Right cardiac atrium (tissue), 5 donors: ENCODE results near the gene TOX2. TPM values are rescaled to one million over a fixed set of nuclear protein-coding genes. Genes with fewer than 3 reads are reported as not detected.
"Not testable (repeated sequence)": the region's sequence is repeated elsewhere in the genome, so short reads cannot be mapped to it uniquely, and the experiment has no call there.

Experiments used
- ATAC-seq, 2 donors: fragments of 200-7000 bp; cut with Tn5 transposase; one replicate each; pipeline versions ENCODE4 v1.8.0 to v1.9.1; 2020; ENCODE audit warnings: moderate library complexity in 2 of 2, mild to moderate bottlenecking in 1 of 2
- DNase-seq, 3 donors: peaks; one replicate each; pipeline ENCODE4 v3.0.0-alpha.2; 2020
- H3K27ac ChIP-seq: one replicate; pipeline ENCODE4 v1.5.1; 2013; ENCODE audit warnings: mild to moderate bottlenecking, low read length, control low read depth, moderate library complexity
- H3K27me3 ChIP-seq: one replicate; pipeline ENCODE4 v1.6.1; 2013; ENCODE audit not compliant: control insufficient read depth, insufficient read depth
- H3K4me1 ChIP-seq: one replicate; pipeline ENCODE4 v1.6.1; 2013; ENCODE audit warnings: low read length; ENCODE audit not compliant: control insufficient read depth, insufficient read depth
- H3K4me3 ChIP-seq: one replicate; pipeline ENCODE4 v1.5.1; 2013; ENCODE audit warnings: low read length, control low read depth
- H3K9me3 ChIP-seq: one replicate; pipeline ENCODE4 v1.6.1; 2013; ENCODE audit warnings: low read length; ENCODE audit not compliant: control insufficient read depth
- WGBS: extraction: QIAGEN DNeasy Blood & Tissue Kit; methylation state at CpG from one replicate; pipeline ENCODE4 v1.1.7; 2013; 5-methylcytosine and 5-hydroxymethylcytosine counted together
- intact Hi-C, 4 donors: fragments of 100-400 bp; cut with DNase I; formaldehyde crosslinking; loops; one replicate each; pipeline versions ENCODE4 v1.11.0 to v1.14.0; 2022 to 2023
- polyA plus RNA-seq: library from polyadenylated mRNA; stranded (reverse); fragments of 200-250 nt; gene quantifications from one replicate; pipeline ENCODE4 v1.2.3, GENCODE V29; 2013
- total RNA-seq, 4 donors: library from RNA; stranded (reverse); fragmentation: NEBNext Ultra II Directional; extraction: Animal tissue kit (Norgen Biotek cat#: 25700); gene quantifications; one replicate each; pipeline ENCODE4 v1.2.1, GENCODE V29; 2021
- donor health status: healthy with polysubstance abuse.
- donor health status: DM: no; HTN: yes; CAD: no.
- donor health status: DM: no; HTN: no; CAD: no.
- donor health status: DM: no; HTN: yes; CAD: no; lungs with severe emphysema.
- donor health status: DM: yes; HTN: yes; CAD: no.

TOX2 gene
- total and polyA plus RNA-seq, 5 donors: 0.99 to 3.0 (median 1.5) TPM

GRCh38 chr20:44040202-44040915 is 125.7 kb downstream of the TOX2 start:
- Histone ChIP-seq H3K27me3 (no peaks in the 10 kb centered on the region), H3K4me3 (no peak overlapping the region), H3K27ac (no peak overlapping the region), H3K4me1 (no peaks in the 10 kb centered on the region), H3K9me3 (no peaks in the 10 kb centered on the region)
- intact Hi-C loops: no loop called here
- ATAC-seq (no peak), DNase-seq (no peak)
- 85% methylated on average over 5 of the region's 5 CpGs for WGBS

GRCh38 chr20:44041001-44041400 is 126.3 kb downstream of the TOX2 start:
- DNase-seq (no peak), ATAC-seq (no peak)
- H3K27ac ChIP-seq: no peak overlapping the region
- no peaks in the 10 kb centered on the region for H3K27me3 ChIP-seq
- no peak overlapping the region for H3K4me3 ChIP-seq
- H3K4me1 ChIP-seq: no peaks in the 10 kb centered on the region
- H3K9me3 ChIP-seq: no peaks in the 10 kb centered on the region
- intact Hi-C loops: no loop called here
- 84% methylated on average over 8 of the region's 8 CpGs for WGBS

GRCh38 chr20:44044712-44045111 is 130.1 kb downstream of the TOX2 start:
- DNase-seq, ATAC-seq: not testable (repeated sequence)
- 83% methylated on average over 5 of the region's 5 CpGs for WGBS

GRCh38 chr20:44050327-44050726 is 135.7 kb downstream of the TOX2 start:
- Histone ChIP-seq H3K27ac (no peak overlapping the region), H3K4me1 (no peaks in the 10 kb centered on the region), H3K9me3 (no peaks in the 10 kb centered on the region), H3K4me3 (no peak overlapping the region), H3K27me3 (no peaks in the 10 kb centered on the region)
- intact Hi-C loops: no loop called here
- 82% methylated on average over 2 of the region's 2 CpGs for WGBS
- DNase-seq: no peak
- no peak for ATAC-seq

More at GRCh38 chr20:44044712-44045111, 130.1 kb downstream of the TOX2 start:
- H3K27me3 ChIP-seq, H3K27ac ChIP-seq, H3K4me1 ChIP-seq, intact Hi-C loops, H3K9me3 ChIP-seq, H3K4me3 ChIP-seq: not testable (repeated sequence)

GRCh38 chr20:44050925-44051660 is 136.4 kb downstream of the TOX2 start:
- 91% methylated on average over 25 of the region's 25 CpGs for WGBS

GRCh38 chr20:44051661-44052000 is 137.0 kb downstream of the TOX2 start:
- DNase-seq: no peak
- intact Hi-C loops: no loop called here

More at GRCh38 chr20:44050925-44051660, 136.4 kb downstream of the TOX2 start:
- Histone ChIP-seq H3K9me3 (no peaks in the 10 kb centered on the region), H3K4me3 (no peak overlapping the region), H3K27ac (no peak overlapping the region), H3K27me3 (no peaks in the 10 kb centered on the region), H3K4me1 (no peaks in the 10 kb centered on the region)
- no peak for ATAC-seq
- no peak for DNase-seq
- intact Hi-C loops: no loop called here

GRCh38 chr20:44052166-44052565 is 137.5 kb downstream of the TOX2 start:
- no peak for ATAC-seq
- intact Hi-C loops: no loop called here
- DNase-seq: no peak
- Histone ChIP-seq H3K9me3 (no peaks in the 10 kb centered on the region), H3K27ac (no peak overlapping the region), H3K27me3 (no peaks in the 10 kb centered on the region), H3K4me3 (no peak overlapping the region), H3K4me1 (no peaks in the 10 kb centered on the region)
- 71% methylated on average over 10 of the region's 10 CpGs for WGBS

More at GRCh38 chr20:44051661-44052000, 137.0 kb downstream of the TOX2 start:
- Histone ChIP-seq H3K4me1 (no peaks in the 10 kb centered on the region), H3K4me3 (no peak overlapping the region), H3K27ac (no peak overlapping the region), H3K9me3 (no peaks in the 10 kb centered on the region), H3K27me3 (no peaks in the 10 kb centered on the region)
- WGBS: 92% methylated on average over 9 of the region's 9 CpGs
- ATAC-seq: no peak

GRCh38 chr20:44053046-44053445 is 138.4 kb downstream of the TOX2 start:
- no peaks in the 10 kb centered on the region for H3K27me3 ChIP-seq
- 95% methylated on average over 4 of the region's 4 CpGs for WGBS
- intact Hi-C loops: no loop called here
- no peak for ATAC-seq
- H3K4me3 ChIP-seq: no peak overlapping the region
- H3K4me1 ChIP-seq: no peaks in the 10 kb centered on the region
- H3K9me3 ChIP-seq: peaks cover 3% of the 10 kb centered on the region
- H3K27ac ChIP-seq: no peak overlapping the region
- no peak for DNase-seq

- no peak overlapping the region for H3K27ac ChIP-seq
- peaks cover 3% of the 10 kb centered on the region for H3K9me3 ChIP-seq
- WGBS: 85% methylated on average over 16 of the region's 16 CpGs
- H3K4me3 ChIP-seq: no peak overlapping the region
- H3K4me1 ChIP-seq: no peaks in the 10 kb centered on the region
- ATAC-seq (no peak), DNase-seq (no peak)
- no peaks in the 10 kb centered on the region for H3K27me3 ChIP-seq
- intact Hi-C loops: no loop called here
These were observed 139.5 kb downstream of the TOX2 start for GRCh38 chr20:44054118-44054517.

- ATAC-seq: no peak
- intact Hi-C loops: no loop called here
- 87% methylated on average over 3 of the region's 3 CpGs for WGBS
- Histone ChIP-seq H3K27ac (no peak overlapping the region), H3K9me3 (peaks cover 3% of the 10 kb centered on the region), H3K4me3 (no peak overlapping the region), H3K27me3 (no peaks in the 10 kb centered on the region), H3K4me1 (no peaks in the 10 kb centered on the region)
- no peak for DNase-seq
These were observed 140.2 kb downstream of the TOX2 start for GRCh38 chr20:44054849-44055248.

GRCh38 chr20:44056010-44056698 is 141.5 kb downstream of the TOX2 start:
- peak; percentile 63 to 77 for ATAC-seq
- H3K4me3 ChIP-seq: no peak overlapping the region
- H3K27ac ChIP-seq: no peak overlapping the region
- peak in 1 of 3 donors; percentile 67 for DNase-seq
- no peaks in the 10 kb centered on the region for H3K27me3 ChIP-seq
- intact Hi-C loops: no loop called here
- WGBS: 63% methylated on average over 13 of the region's 13 CpGs
- no peaks in the 10 kb centered on the region for H3K4me1 ChIP-seq
- peaks cover 3% of the 10 kb centered on the region for H3K9me3 ChIP-seq
